NCI-H82 treated with DMSO at 0.1 percent for 48 hours (cell line): Measurements from ENCODE around the gene SRF.
A peak's percentile ranks its signal among the peaks of the same experiment; 100 is the strongest.
"Not testable (repeated sequence)": the region's sequence is repeated elsewhere in the genome, so short reads cannot be mapped to it uniquely, and the experiment has no call there.

Source experiments
- DNase-seq: peaks from one replicate; lab custom pipeline; 2025; ENCODE audit not compliant: unreplicated experiment; lab: John Stamatoyannopoulos, UW

The SRF gene

GRCh38 chr6:43170931-43171706, at the start of gene SRF:
TSS of gene SRF (plus strand) at chr6:43171269. CDS start at chr6:43171657, 388 bp downstream.
- DNase-seq: peak; percentile 99

- no peak for DNase-seq
Measured at GRCh38 chr6:43122146-43122545, 48.9 kb upstream of the SRF start.

GRCh38 chr6:43123461-43124314, 47.4 kb upstream of the SRF start:
- no peak for DNase-seq

- DNase-seq: no peak
Measured at GRCh38 chr6:43124481-43124880, 46.6 kb upstream of the SRF start.

- no peak for DNase-seq
Measured at GRCh38 chr6:43125119-43125518, 46.0 kb upstream of the SRF start.

GRCh38 chr6:43125555-43125954, 45.5 kb upstream of the SRF start:
- DNase-seq: no peak

GRCh38 chr6:43127180-43127579, 43.9 kb upstream of the SRF start:
- DNase-seq: no peak

GRCh38 chr6:43127877-43128276, 43.2 kb upstream of the SRF start:
- DNase-seq: no peak

GRCh38 chr6:43128926-43129325, 42.1 kb upstream of the SRF start:
- no peak for DNase-seq

GRCh38 chr6:43129434-43130194, 41.5 kb upstream of the SRF start:
- DNase-seq: no peak

GRCh38 chr6:43130429-43130828, 40.6 kb upstream of the SRF start:
- DNase-seq: no peak

GRCh38 chr6:43131379-43131778, 39.7 kb upstream of the SRF start:
- DNase-seq: not testable (repeated sequence)

GRCh38 chr6:43138267-43138666, 32.8 kb upstream of the SRF start:
- no peak for DNase-seq

- not testable (repeated sequence) for DNase-seq
Measured at GRCh38 chr6:43139973-43140372, 31.1 kb upstream of the SRF start.

GRCh38 chr6:43141644-43142043, 29.4 kb upstream of the SRF start:
- no peak for DNase-seq

- no peak for DNase-seq
Measured at GRCh38 chr6:43142101-43142500, 29.0 kb upstream of the SRF start.

GRCh38 chr6:43143235-43144128, 27.6 kb upstream of the SRF start:
- peak; percentile 75 for DNase-seq

- DNase-seq: no peak
Measured at GRCh38 chr6:43144879-43145278, 26.2 kb upstream of the SRF start.

- DNase-seq: no peak
Measured at GRCh38 chr6:43146261-43146660, 24.8 kb upstream of the SRF start.
